Measurements from ENCODE around the gene EID2. TPM values are rescaled to one million over a fixed set of nuclear protein-coding genes. Genes with fewer than 3 reads are reported as not detected.

EID2 gene
- total and polyA plus RNA-seq, 2 of the 13 experiments (the other 11 are each of a cell fraction or from before 2014, with no cell fraction given): 3.7 to 14.1 TPM

- TF ChIP-seq MTF1 (CRISPR knock-in tag; IDR thresholded peaks at IDR 0.05): no peak
- TF ChIP-seq, protein P1, sequence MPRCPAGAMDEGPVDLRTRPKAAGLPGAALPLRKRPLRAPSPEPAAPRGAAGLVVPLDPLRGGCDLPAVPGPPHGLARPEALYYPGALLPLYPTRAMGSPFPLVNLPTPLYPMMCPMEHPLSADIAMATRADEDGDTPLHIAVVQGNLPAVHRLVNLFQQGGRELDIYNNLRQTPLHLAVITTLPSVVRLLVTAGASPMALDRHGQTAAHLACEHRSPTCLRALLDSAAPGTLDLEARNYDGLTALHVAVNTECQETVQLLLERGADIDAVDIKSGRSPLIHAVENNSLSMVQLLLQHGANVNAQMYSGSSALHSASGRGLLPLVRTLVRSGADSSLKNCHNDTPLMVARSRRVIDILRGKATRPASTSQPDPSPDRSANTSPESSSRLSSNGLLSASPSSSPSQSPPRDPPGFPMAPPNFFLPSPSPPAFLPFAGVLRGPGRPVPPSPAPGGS (CRISPR knock-in tag; IDR thresholded peaks at IDR 0.05): no peak
- TF ChIP-seq HMG20B (CRISPR knock-in tag; conservative IDR thresholded peaks at IDR 0.05): no peak
- TF ChIP-seq, protein P2, sequence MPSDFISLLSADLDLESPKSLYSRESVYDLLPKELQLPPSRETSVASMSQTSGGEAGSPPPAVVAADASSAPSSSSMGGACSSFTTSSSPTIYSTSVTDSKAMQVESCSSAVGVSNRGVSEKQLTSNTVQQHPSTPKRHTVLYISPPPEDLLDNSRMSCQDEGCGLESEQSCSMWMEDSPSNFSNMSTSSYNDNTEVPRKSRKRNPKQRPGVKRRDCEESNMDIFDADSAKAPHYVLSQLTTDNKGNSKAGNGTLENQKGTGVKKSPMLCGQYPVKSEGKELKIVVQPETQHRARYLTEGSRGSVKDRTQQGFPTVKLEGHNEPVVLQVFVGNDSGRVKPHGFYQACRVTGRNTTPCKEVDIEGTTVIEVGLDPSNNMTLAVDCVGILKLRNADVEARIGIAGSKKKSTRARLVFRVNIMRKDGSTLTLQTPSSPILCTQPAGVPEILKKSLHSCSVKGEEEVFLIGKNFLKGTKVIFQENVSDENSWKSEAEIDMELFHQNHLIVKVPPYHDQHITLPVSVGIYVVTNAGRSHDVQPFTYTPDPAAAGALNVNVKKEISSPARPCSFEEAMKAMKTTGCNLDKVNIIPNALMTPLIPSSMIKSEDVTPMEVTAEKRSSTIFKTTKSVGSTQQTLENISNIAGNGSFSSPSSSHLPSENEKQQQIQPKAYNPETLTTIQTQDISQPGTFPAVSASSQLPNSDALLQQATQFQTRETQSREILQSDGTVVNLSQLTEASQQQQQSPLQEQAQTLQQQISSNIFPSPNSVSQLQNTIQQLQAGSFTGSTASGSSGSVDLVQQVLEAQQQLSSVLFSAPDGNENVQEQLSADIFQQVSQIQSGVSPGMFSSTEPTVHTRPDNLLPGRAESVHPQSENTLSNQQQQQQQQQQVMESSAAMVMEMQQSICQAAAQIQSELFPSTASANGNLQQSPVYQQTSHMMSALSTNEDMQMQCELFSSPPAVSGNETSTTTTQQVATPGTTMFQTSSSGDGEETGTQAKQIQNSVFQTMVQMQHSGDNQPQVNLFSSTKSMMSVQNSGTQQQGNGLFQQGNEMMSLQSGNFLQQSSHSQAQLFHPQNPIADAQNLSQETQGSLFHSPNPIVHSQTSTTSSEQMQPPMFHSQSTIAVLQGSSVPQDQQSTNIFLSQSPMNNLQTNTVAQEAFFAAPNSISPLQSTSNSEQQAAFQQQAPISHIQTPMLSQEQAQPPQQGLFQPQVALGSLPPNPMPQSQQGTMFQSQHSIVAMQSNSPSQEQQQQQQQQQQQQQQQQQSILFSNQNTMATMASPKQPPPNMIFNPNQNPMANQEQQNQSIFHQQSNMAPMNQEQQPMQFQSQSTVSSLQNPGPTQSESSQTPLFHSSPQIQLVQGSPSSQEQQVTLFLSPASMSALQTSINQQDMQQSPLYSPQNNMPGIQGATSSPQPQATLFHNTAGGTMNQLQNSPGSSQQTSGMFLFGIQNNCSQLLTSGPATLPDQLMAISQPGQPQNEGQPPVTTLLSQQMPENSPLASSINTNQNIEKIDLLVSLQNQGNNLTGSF (CRISPR knock-in tag; IDR thresholded peaks at IDR 0.05): peak; percentile 78; the same call in 1 of the 2 replicates
- 0 out of 2 replicates have a peak, but pooled peaks have one; percentile 65 for TF ChIP-seq HOXD1 (CRISPR knock-in tag; IDR thresholded peaks at IDR 0.05)
- TF ChIP-seq, protein P3, sequence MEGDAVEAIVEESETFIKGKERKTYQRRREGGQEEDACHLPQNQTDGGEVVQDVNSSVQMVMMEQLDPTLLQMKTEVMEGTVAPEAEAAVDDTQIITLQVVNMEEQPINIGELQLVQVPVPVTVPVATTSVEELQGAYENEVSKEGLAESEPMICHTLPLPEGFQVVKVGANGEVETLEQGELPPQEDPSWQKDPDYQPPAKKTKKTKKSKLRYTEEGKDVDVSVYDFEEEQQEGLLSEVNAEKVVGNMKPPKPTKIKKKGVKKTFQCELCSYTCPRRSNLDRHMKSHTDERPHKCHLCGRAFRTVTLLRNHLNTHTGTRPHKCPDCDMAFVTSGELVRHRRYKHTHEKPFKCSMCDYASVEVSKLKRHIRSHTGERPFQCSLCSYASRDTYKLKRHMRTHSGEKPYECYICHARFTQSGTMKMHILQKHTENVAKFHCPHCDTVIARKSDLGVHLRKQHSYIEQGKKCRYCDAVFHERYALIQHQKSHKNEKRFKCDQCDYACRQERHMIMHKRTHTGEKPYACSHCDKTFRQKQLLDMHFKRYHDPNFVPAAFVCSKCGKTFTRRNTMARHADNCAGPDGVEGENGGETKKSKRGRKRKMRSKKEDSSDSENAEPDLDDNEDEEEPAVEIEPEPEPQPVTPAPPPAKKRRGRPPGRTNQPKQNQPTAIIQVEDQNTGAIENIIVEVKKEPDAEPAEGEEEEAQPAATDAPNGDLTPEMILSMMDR (CRISPR knock-in tag; IDR thresholded peaks at IDR 0.05): peak; percentile 92
- TF ChIP-seq CBX2 (IDR thresholded peaks at IDR 0.05; ENCODE audit: low read depth, low read length): no peak
- TF ChIP-seq CBX2 (CRISPR knock-in tag; IDR thresholded peaks at IDR 0.05; ENCODE audit: low read depth): no peak
- no peak for TF ChIP-seq RXRB (CRISPR knock-in tag; IDR thresholded peaks at IDR 0.05; ENCODE audit: borderline replicate concordance)
- no peak for TF ChIP-seq KDM4B (CRISPR knock-in tag; IDR thresholded peaks at IDR 0.05)
- no peak for TF ChIP-seq NFATC3 (CRISPR knock-in tag; IDR thresholded peaks at IDR 0.05)
- TF ChIP-seq ZNF724P (CRISPR knock-in tag; IDR thresholded peaks at IDR 0.05; ENCODE audit: borderline replicate concordance): no peak
- TF ChIP-seq ZNF30 (CRISPR knock-in tag; IDR thresholded peaks at IDR 0.05): no peak
- no peak for TF ChIP-seq ZNF20 (CRISPR knock-in tag; IDR thresholded peaks at IDR 0.05)
- no peak; the same call in 1 of the 2 replicates for TF ChIP-seq ZNF235 (CRISPR knock-in tag; IDR thresholded peaks at IDR 0.05; ENCODE audit: borderline replicate concordance)
Measured at GRCh38 chr19:39539518-39540332, at the start of gene EID2 (continued).

Data from HepG2 (cell line).